Measurements from ENCODE around the gene USP10. TPM values are rescaled to one million over a fixed set of nuclear protein-coding genes. Genes with fewer than 3 reads are reported as not detected.

USP10 gene
- total RNA-seq, 2 experiments from 2014 or later = 99.3 to 106 TPM

GRCh38 chr16:84825896-84826557 lies 126.2 kb downstream of the USP10 start:
- Histone ChIP-seq H3K4me1 (ENCODE audit: insufficient read depth, low read length) (peaks cover 9% of the 10 kb centered on the region), H3K27ac (ENCODE audit: low read depth in 1 of 2, low read length in 2 of 2) (no peak overlapping the region), H3K36me3 (ENCODE audit: insufficient read depth, low read length) (no peaks in the 10 kb centered on the region), H3K4me3 (ENCODE audit: low read length) (no peak overlapping the region), H3K27me3 (ENCODE audit: control insufficient read depth in 1 of 2, insufficient read depth in 2 of 2, low read length in 2 of 2) (peaks cover 0 to 14% of the 10 kb centered on the region in 2 experiments), H3K9me3 (ENCODE audit: control insufficient read depth in 1 of 2, insufficient read depth in 1 of 2, low read length in 2 of 2) (no peaks in the 10 kb centered on the region)
- Mint-ChIP-seq H3K36me3 (ENCODE audit: low read depth) (no peaks in the 10 kb centered on the region), H3K27ac (no peak overlapping the region), H3K27me3 (peaks cover 27% of the 10 kb centered on the region), H3K4me3 (no peak overlapping the region), H3K9me3 (no peaks in the 10 kb centered on the region), H3K4me1 (ENCODE audit: low read depth) (no peaks in the 10 kb centered on the region)
- TF ChIP-seq CTCF (IDR thresholded peaks at IDR 0.05) = no peak
- ChIA-PET CTCF (no interaction called here), POLR2A (no interaction called here)
- ATAC-seq (ENCODE audit: poor library complexity) (no peak), DNase-seq (no peak)
- intact Hi-C loops (cut with DNase I, micrococcal nuclease) = no loop called here

GRCh38 chr16:84826558-84826941 lies 126.8 kb downstream of the USP10 start:
- Histone ChIP-seq H3K9me3 (ENCODE audit: control insufficient read depth in 1 of 2, insufficient read depth in 1 of 2, low read length in 2 of 2) (no peaks in the 10 kb centered on the region), H3K4me3 (ENCODE audit: low read length) (no peak overlapping the region), H3K4me1 (ENCODE audit: insufficient read depth, low read length) (peaks cover 4% of the 10 kb centered on the region), H3K36me3 (ENCODE audit: insufficient read depth, low read length) (no peaks in the 10 kb centered on the region), H3K27ac (ENCODE audit: low read depth in 1 of 2, low read length in 2 of 2) (no peak overlapping the region), H3K27me3 (ENCODE audit: control insufficient read depth in 1 of 2, insufficient read depth in 2 of 2, low read length in 2 of 2) (peaks cover 0 to 14% of the 10 kb centered on the region in 2 experiments)
- H3K4me3 Mint-ChIP-seq = no peak overlapping the region
- peaks cover 24% of the 10 kb centered on the region for H3K27me3 Mint-ChIP-seq
- no peaks in the 10 kb centered on the region for H3K9me3 Mint-ChIP-seq
- intact Hi-C loops (cut with DNase I, micrococcal nuclease) = no loop called here
- no peak for ATAC-seq (ENCODE audit: poor library complexity)
- H3K4me1 Mint-ChIP-seq (ENCODE audit: low read depth) = no peaks in the 10 kb centered on the region
- ChIA-PET POLR2A (no interaction called here), CTCF (no interaction called here)
- no peak for DNase-seq
- no peak for TF ChIP-seq CTCF (IDR thresholded peaks at IDR 0.05)
- H3K27ac Mint-ChIP-seq = no peak overlapping the region
- H3K36me3 Mint-ChIP-seq (ENCODE audit: low read depth) = no peaks in the 10 kb centered on the region

GRCh38 chr16:84827131-84827574 lies 127.4 kb downstream of the USP10 start:
- CTCF ChIA-PET = no interaction called here
- H3K4me1 ChIP-seq (ENCODE audit: insufficient read depth, low read length) = no peaks in the 10 kb centered on the region

More at GRCh38 chr16:84827131-84827574, 127.4 kb downstream of the USP10 start:
- intact Hi-C loops (cut with DNase I, micrococcal nuclease) = no loop called here
- DNase-seq (no peak), ATAC-seq (ENCODE audit: poor library complexity) (no peak)
- H3K9me3 Mint-ChIP-seq = no peaks in the 10 kb centered on the region
- no peak overlapping the region for H3K27ac ChIP-seq (ENCODE audit: low read depth in 1 of 2, low read length in 2 of 2)
- no peak overlapping the region for H3K27ac Mint-ChIP-seq
- H3K36me3 ChIP-seq (ENCODE audit: insufficient read depth, low read length) = no peaks in the 10 kb centered on the region
- no peaks in the 10 kb centered on the region for H3K36me3 Mint-ChIP-seq (ENCODE audit: low read depth)
- peaks cover 0 to 11% of the 10 kb centered on the region in 2 experiments for H3K27me3 ChIP-seq (ENCODE audit: control insufficient read depth in 1 of 2, insufficient read depth in 2 of 2, low read length in 2 of 2)
- peaks cover 20% of the 10 kb centered on the region for H3K27me3 Mint-ChIP-seq
- H3K9me3 ChIP-seq (ENCODE audit: control insufficient read depth in 1 of 2, insufficient read depth in 1 of 2, low read length in 2 of 2) = no peaks in the 10 kb centered on the region
- no peak for TF ChIP-seq CTCF (IDR thresholded peaks at IDR 0.05)
- POLR2A ChIA-PET = no interaction called here
- H3K4me3 ChIP-seq (ENCODE audit: low read length) = no peak overlapping the region
- H3K4me3 Mint-ChIP-seq = no peak overlapping the region
- H3K4me1 Mint-ChIP-seq (ENCODE audit: low read depth) = no peaks in the 10 kb centered on the region
